ENCODE results near the gene DRC1. TPM values are rescaled to one million over a fixed set of nuclear protein-coding genes. Genes with fewer than 3 reads are reported as not detected.
"Not testable (repeated sequence)": the region's sequence is repeated elsewhere in the genome, so short reads cannot be mapped to it uniquely, and the experiment has no call there.

Gene DRC1
- total RNA-seq, 1 experiment from 2014 or later: not detected

GRCh38 chr2:26369664-26370063, 32.1 kb upstream of the DRC1 start:
- ATAC-seq; H4K20me1 ChIP-seq (ENCODE audit: insufficient read depth); RAD21 ChIA-PET (ENCODE audit: low non-redundant PET in 1 of 2, low total read pairs in 2 of 2, uncharacterized antibody in 2 of 2, unreplicated experiment in 2 of 2); H3K4me2 ChIP-seq (ENCODE audit: low read length); H3K27me3 ChIP-seq (ENCODE audit: insufficient read depth, low read length); H3K4me1 ChIP-seq (ENCODE audit: control insufficient read depth in 1 of 2, insufficient read depth in 2 of 2, low read length in 2 of 2); DNase-seq (ENCODE audit: low read depth, low spot score); H2AFZ ChIP-seq (ENCODE audit: low read depth, low read length, poor library complexity, severe bottlenecking); H3K9ac ChIP-seq (ENCODE audit: low read length); H3K4me3 ChIP-seq (replicated peaks in 1 of 2; ENCODE audit: low read depth in 1 of 2, low read length in 2 of 2); CTCF ChIA-PET; H3K27ac ChIP-seq (ENCODE audit: low read depth, low read length); H3K9me3 ChIP-seq (ENCODE audit: control insufficient read depth in 1 of 2, insufficient read depth in 1 of 2, low read depth in 1 of 2, low read length in 2 of 2); POLR2A ChIA-PET; intact Hi-C loops (cut with micrococcal nuclease); H3K9me2 ChIP-seq (ENCODE audit: insufficient read depth); BruUV-seq (replicated peaks): not testable (repeated sequence)
- Histone ChIP-seq H3K79me2 (ENCODE audit: insufficient read depth, low read length) (peaks cover 30% of the 10 kb centered on the region), H3K36me3 (ENCODE audit: control insufficient read depth in 1 of 2, insufficient read depth in 2 of 2, low read length in 2 of 2) (peaks cover 14 to 28% of the 10 kb centered on the region in 2 experiments; a peak in 3 of 4 replicates)

- H3K27me3 ChIP-seq (ENCODE audit: insufficient read depth, low read length); H3K27ac ChIP-seq (ENCODE audit: low read depth, low read length); H3K4me2 ChIP-seq (ENCODE audit: low read length); H3K4me1 ChIP-seq (ENCODE audit: control insufficient read depth in 1 of 2, insufficient read depth in 2 of 2, low read length in 2 of 2); H3K9me2 ChIP-seq (ENCODE audit: insufficient read depth); ATAC-seq; DNase-seq (ENCODE audit: low read depth, low spot score); CTCF ChIA-PET; H3K9me3 ChIP-seq (ENCODE audit: control insufficient read depth in 1 of 2, insufficient read depth in 1 of 2, low read depth in 1 of 2, low read length in 2 of 2); H3K4me3 ChIP-seq (replicated peaks in 1 of 2; ENCODE audit: low read depth in 1 of 2, low read length in 2 of 2); BruUV-seq (replicated peaks); POLR2A ChIA-PET; H2AFZ ChIP-seq (ENCODE audit: low read depth, low read length, poor library complexity, severe bottlenecking); intact Hi-C loops (cut with micrococcal nuclease); H4K20me1 ChIP-seq (ENCODE audit: insufficient read depth); H3K9ac ChIP-seq (ENCODE audit: low read length); RAD21 ChIA-PET (ENCODE audit: low non-redundant PET in 1 of 2, low total read pairs in 2 of 2, uncharacterized antibody in 2 of 2, unreplicated experiment in 2 of 2): not testable (repeated sequence)
- peaks cover 18% of the 10 kb centered on the region for H3K79me2 ChIP-seq (ENCODE audit: insufficient read depth, low read length)
- H3K36me3 ChIP-seq (ENCODE audit: control insufficient read depth in 1 of 2, insufficient read depth in 2 of 2, low read length in 2 of 2): peaks cover 19 to 37% of the 10 kb centered on the region in 2 experiments
These were observed 30.8 kb upstream of the DRC1 start for GRCh38 chr2:26370909-26371308.

- no TSS peak for BruUV-seq (replicated peaks)
These were observed 24.9 kb upstream of the DRC1 start for GRCh38 chr2:26376799-26377198.

More at GRCh38 chr2:26376799-26377198, 24.9 kb upstream of the DRC1 start:
- Histone ChIP-seq H3K79me2 (ENCODE audit: insufficient read depth, low read length) (peaks cover 26% of the 10 kb centered on the region; the same call in 1 of the 2 replicates), H3K4me1 (ENCODE audit: control insufficient read depth in 1 of 2, insufficient read depth in 2 of 2, low read length in 2 of 2) (no peaks in the 10 kb centered on the region), H4K20me1 (ENCODE audit: insufficient read depth) (peaks cover 5% of the 10 kb centered on the region; the same call in 1 of the 2 replicates), H2AFZ (ENCODE audit: low read depth, low read length, poor library complexity, severe bottlenecking) (no peak overlapping the region), H3K9ac (ENCODE audit: low read length) (no peak overlapping the region), H3K27ac (ENCODE audit: low read depth, low read length) (no peak overlapping the region), H3K36me3 (ENCODE audit: control insufficient read depth in 1 of 2, insufficient read depth in 2 of 2, low read length in 2 of 2) (peaks cover 13 to 37% of the 10 kb centered on the region in 2 experiments), H3K4me3 (replicated peaks in 1 of 2; ENCODE audit: low read depth in 1 of 2, low read length in 2 of 2) (no peak overlapping the region), H3K27me3 (ENCODE audit: insufficient read depth, low read length) (no peaks in the 10 kb centered on the region), H3K9me3 (ENCODE audit: control insufficient read depth in 1 of 2, insufficient read depth in 1 of 2, low read depth in 1 of 2, low read length in 2 of 2) (no peaks in the 10 kb centered on the region), H3K4me2 (ENCODE audit: low read length) (no peak overlapping the region), H3K9me2 (ENCODE audit: insufficient read depth) (no peaks in the 10 kb centered on the region)
- TF ChIP-seq SRF (IDR thresholded peaks at IDR 0.05; ENCODE audit: low read depth) (no peak), CBX3 (IDR thresholded peaks at IDR 0.05; ENCODE audit: low read depth) (no peak), SIN3A (IDR thresholded peaks at IDR 0.05; ENCODE audit: low read depth) (no peak), ELF1 (IDR thresholded peaks at IDR 0.05; ENCODE audit: borderline replicate concordance, low read depth) (no peak)
- intact Hi-C loops (cut with micrococcal nuclease): no loop called here
- ChIA-PET POLR2A (no interaction called here), RAD21 (ENCODE audit: low non-redundant PET in 1 of 2, low total read pairs in 2 of 2, uncharacterized antibody in 2 of 2, unreplicated experiment in 2 of 2) (no interaction called here), CTCF (no interaction called here)
- DNase-seq (ENCODE audit: low read depth, low spot score): no peak
- ATAC-seq: no peak
